ENCODE measurements around the gene ASPSCR1. TPM values are rescaled to one million over a fixed set of nuclear protein-coding genes. Genes with fewer than 3 reads are reported as not detected.

Gene ASPSCR1
- total RNA-seq, 6 donors from 2014 or later = 26.0 to 96.4 (median 56.1) TPM

DNA sequence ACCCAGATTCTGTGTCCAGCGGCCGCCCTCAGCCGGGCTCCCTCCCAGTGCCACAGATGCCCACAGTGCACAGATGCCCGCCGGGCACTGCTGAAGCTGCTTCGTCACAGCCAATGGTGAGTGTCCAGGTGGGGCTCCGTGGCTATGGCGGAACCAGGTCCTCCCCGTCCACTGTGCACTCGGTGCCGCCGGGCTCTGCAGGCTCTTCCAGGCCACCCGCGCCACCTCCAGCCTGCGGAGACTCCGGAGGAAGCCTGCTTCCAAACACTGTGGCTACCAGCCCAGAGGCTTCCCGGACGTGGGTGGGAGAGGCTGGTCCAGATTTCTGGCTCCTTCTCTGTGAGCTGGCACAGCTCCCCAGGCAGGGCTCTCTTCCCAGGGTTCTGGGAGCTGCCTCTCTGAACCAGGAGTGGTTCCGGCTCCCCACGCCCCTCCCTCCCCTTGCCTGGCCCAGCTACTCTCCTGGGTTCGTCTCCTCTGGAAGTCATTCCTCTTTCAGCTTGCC, 37.5 kb upstream of the ASPSCR1 start:
- peak in 1 of 2 donors; percentile 77 for DNase-seq
- H3K9me3 ChIP-seq = no peaks in the 10 kb centered on the region
- H3K36me3 ChIP-seq = no peaks in the 10 kb centered on the region
- TF ChIP-seq POLR2A (IDR thresholded peaks at IDR 0.05) (no peak), POLR2AphosphoS5 (IDR thresholded peaks at IDR 0.05) (no peak), EP300 (IDR thresholded peaks at IDR 0.05) (no peak)
- TF ChIP-seq, protein P1, sequence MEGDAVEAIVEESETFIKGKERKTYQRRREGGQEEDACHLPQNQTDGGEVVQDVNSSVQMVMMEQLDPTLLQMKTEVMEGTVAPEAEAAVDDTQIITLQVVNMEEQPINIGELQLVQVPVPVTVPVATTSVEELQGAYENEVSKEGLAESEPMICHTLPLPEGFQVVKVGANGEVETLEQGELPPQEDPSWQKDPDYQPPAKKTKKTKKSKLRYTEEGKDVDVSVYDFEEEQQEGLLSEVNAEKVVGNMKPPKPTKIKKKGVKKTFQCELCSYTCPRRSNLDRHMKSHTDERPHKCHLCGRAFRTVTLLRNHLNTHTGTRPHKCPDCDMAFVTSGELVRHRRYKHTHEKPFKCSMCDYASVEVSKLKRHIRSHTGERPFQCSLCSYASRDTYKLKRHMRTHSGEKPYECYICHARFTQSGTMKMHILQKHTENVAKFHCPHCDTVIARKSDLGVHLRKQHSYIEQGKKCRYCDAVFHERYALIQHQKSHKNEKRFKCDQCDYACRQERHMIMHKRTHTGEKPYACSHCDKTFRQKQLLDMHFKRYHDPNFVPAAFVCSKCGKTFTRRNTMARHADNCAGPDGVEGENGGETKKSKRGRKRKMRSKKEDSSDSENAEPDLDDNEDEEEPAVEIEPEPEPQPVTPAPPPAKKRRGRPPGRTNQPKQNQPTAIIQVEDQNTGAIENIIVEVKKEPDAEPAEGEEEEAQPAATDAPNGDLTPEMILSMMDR (IDR thresholded peaks at IDR 0.05) = no peak
- H3K4me1 ChIP-seq = peaks cover 14 to 36% (median 14%) of the 10 kb centered on the region in 4 donors
- no peak overlapping the region for H3K27ac ChIP-seq
- H3K4me3 ChIP-seq = no peak overlapping the region
- WGBS, 2 donors = 47 to 71% methylated on average over 9 to 13 of the region's 21 CpGs
- peak in 1 of 2 donors; percentile 28 for ATAC-seq (ENCODE audit: low FRiP score in 2 of 2)
- peaks cover 0 to 3% (median 0%) of the 10 kb centered on the region in 4 donors for H3K27me3 ChIP-seq

DNA sequence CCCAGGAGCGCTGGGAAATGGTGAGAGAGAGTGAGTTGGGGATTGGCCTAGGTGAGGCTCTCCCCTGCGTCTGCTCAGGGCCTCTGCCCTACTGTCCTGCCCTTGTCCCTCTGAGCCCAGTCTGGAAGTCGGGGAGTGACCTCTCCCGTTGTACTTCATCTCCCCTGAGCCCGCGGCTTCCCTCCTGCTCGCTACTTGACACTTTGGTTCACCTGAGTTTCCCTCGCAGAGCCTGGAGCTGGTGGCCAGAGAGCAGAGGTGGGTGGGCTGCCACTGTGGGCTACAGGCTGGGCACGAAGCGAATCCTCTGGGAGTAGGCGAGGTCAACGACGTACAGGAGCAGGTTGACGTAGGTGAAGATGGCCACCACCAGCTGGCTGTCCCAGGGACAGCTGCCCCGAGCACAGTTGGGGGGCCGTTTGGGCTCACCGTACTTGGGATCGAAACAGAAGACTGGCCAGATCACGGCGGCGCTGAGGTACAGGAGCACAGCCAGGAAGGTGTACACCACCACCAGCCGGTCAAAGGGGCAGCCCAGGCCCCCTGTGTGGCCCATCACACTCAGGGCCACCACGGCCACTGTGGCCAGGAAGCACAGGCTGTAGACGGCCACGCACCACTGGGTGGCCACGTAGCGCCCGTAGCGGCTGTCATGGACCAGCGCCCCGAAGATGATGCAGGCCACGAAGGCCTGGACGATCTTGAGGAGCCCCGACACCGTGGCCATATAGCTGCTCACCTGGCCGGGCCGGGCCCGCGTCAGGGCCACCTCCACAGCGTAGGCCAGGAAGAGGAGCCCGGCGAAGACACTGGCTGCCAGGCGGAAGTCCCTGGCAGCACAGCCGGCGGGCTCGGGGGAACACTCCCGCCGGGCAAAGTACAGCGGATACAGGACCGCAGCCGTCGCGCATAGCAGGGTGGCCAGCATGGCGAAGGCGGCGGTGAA, 36.6 kb upstream of the ASPSCR1 start:
- TF ChIP-seq EP300 (IDR thresholded peaks at IDR 0.05) (no peak), POLR2A (IDR thresholded peaks at IDR 0.05) (no peak), POLR2AphosphoS5 (IDR thresholded peaks at IDR 0.05) (no peak)
- TF ChIP-seq, protein P1 (IDR thresholded peaks at IDR 0.05) = no peak
- ATAC-seq (ENCODE audit: low FRiP score in 2 of 2) = no peak
- H3K27me3 ChIP-seq = peaks cover 0 to 3% (median 0%) of the 10 kb centered on the region in 4 donors

DNA sequence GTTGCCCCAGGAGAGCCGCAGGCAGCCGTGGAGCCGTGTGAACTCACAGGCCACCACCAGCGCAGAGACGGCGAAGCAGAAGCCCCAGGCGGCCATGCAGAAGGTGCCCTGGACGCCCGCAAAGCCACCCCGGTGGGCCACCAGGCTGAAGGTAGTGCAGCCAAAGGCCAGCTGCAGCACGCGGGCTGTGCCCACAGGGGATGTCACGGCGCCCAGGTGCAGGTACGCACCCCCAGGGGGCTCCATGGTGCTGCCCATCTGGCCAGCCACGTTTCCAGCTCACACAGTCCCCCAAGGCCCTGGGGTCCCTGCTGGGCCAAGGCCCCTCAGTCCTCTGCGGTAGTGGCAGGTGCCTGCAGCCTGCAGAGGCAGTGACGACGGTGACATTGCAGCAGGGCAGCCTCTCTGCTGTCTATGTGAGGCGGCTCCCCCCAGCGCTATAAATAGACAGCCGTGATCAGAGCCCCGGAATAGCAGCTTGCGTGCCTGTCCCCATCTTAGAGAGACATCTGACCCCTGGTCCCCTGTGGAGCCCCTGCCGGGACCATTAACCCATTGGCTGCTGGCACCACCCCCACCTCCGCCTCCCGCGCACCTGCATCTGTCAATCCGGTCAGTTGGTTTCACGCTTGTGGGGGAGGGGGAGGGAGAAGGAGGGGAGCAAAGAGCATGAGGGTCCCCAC, 35.8 kb upstream of the ASPSCR1 start:
- H3K27me3 ChIP-seq = peaks cover 0 to 3% (median 0%) of the 10 kb centered on the region in 4 donors
- WGBS, 2 donors = 54 to 65% methylated on average over 2 to 23 of the region's 30 CpGs

More for the DNA sequence above, 36.6 kb upstream of the ASPSCR1 start:
- Histone ChIP-seq H3K27ac (no peak overlapping the region), H3K4me3 (no peak overlapping the region), H3K9me3 (no peaks in the 10 kb centered on the region), H3K4me1 (peaks cover 14 to 36% (median 14%) of the 10 kb centered on the region in 4 donors), H3K36me3 (no peaks in the 10 kb centered on the region)
- 91 to 94% methylated on average over 32 to 50 of the region's 56 CpGs for WGBS, 2 donors
- DNase-seq = peak in 1 of 2 donors; percentile 80

GRCh38 chr17:81942167-81942553, 35.3 kb upstream of the ASPSCR1 start:
- Histone ChIP-seq H3K27ac (no peak overlapping the region), H3K27me3 (peaks cover 0 to 3% (median 0%) of the 10 kb centered on the region in 4 donors), H3K4me3 (no peak overlapping the region), H3K9me3 (no peaks in the 10 kb centered on the region), H3K36me3 (no peaks in the 10 kb centered on the region), H3K4me1 (peaks cover 6 to 22% (median 7%) of the 10 kb centered on the region in 4 donors)
- DNase-seq (no peak), ATAC-seq (ENCODE audit: low FRiP score in 2 of 2) (no peak)
- WGBS, 2 donors = 48 to 53% methylated on average over 8 to 12 of the region's 12 CpGs
- TF ChIP-seq, protein P1 (IDR thresholded peaks at IDR 0.05) = no peak
- TF ChIP-seq POLR2A (IDR thresholded peaks at IDR 0.05) = no peak
- TF ChIP-seq EP300 (IDR thresholded peaks at IDR 0.05) = no peak
- no peak for TF ChIP-seq POLR2AphosphoS5 (IDR thresholded peaks at IDR 0.05)

More for the DNA sequence above, 35.8 kb upstream of the ASPSCR1 start:
- peaks cover 10 to 28% (median 12%) of the 10 kb centered on the region in 4 donors for H3K4me1 ChIP-seq
- no peaks in the 10 kb centered on the region for H3K9me3 ChIP-seq
- ATAC-seq (ENCODE audit: low FRiP score in 2 of 2) (no peak), DNase-seq (no peak)
- H3K27ac ChIP-seq = no peak overlapping the region
- no peak overlapping the region for H3K4me3 ChIP-seq
- no peaks in the 10 kb centered on the region for H3K36me3 ChIP-seq
- TF ChIP-seq POLR2AphosphoS5 (IDR thresholded peaks at IDR 0.05) (no peak), EP300 (IDR thresholded peaks at IDR 0.05) (no peak), POLR2A (IDR thresholded peaks at IDR 0.05) (no peak)
- TF ChIP-seq, protein P1 (IDR thresholded peaks at IDR 0.05) = no peak

Measured in upper lobe of left lung (tissue), 6 donors.